Stomach (tissue), 9 donors: ENCODE data around the gene MRPL24. TPM values are rescaled to one million over a fixed set of nuclear protein-coding genes. Genes with fewer than 3 reads are reported as not detected.

Experiments used
- DNase-seq, 2 donors: peaks; one replicate each; pipeline versions ENCODE4 v3.0.0 to v3.0.0-alpha.2; 2013 to 2019
- H3K27ac ChIP-seq, 5 donors: fragments of 200-600 bp in 4 of 5; sonication (generic) in 4 of 5; one replicate each; pipeline ENCODE4 v1.5.1; 2013 to 2019; ENCODE audit warnings: mild to moderate bottlenecking in 1 of 5, moderate library complexity in 1 of 5
- H3K27me3 ChIP-seq, 3 donors: fragments of 200-600 bp; sonication (generic); one replicate each; pipeline ENCODE4 v1.5.1; 2017 to 2019; ENCODE audit warnings: mixed run types in 1 of 3
- H3K36me3 ChIP-seq, 4 donors: fragments of 200-600 bp; sonication (generic); 1 replicate in 3 of 4; 2 replicates in 1 of 4; pipeline ENCODE4 v1.5.1; 2016 to 2019
- H3K4me1 ChIP-seq, 4 donors: fragments of 200-600 bp; sonication (generic); one replicate each; pipeline ENCODE4 v1.5.1; 2016 to 2019
- H3K4me3 ChIP-seq, 4 donors: fragments of 200-600 bp; sonication (generic) in 3 of 4; one replicate each; pipeline ENCODE4 v1.5.1; 2016 to 2019; ENCODE audit warnings: mild to moderate bottlenecking in 1 of 4
- H3K9me3 ChIP-seq, 4 donors: fragments of 200-600 bp; sonication (generic); one replicate each; pipeline ENCODE4 v1.5.1; 2016 to 2019
- CTCF ChIP-seq, 7 experiments: fragments of 450-650 bp in 4 of 7; fragments of 200-600 bp in 3 of 7; sonication (generic) in 3 of 7; IDR thresholded peaks; one replicate each; pipeline ENCODE4 v1.5.1; 2016 to 2019; ENCODE audit warnings: antibody characterized with exemption in 7 of 7, control low read depth in 2 of 7, mild to moderate bottlenecking in 1 of 7
- EP300 ChIP-seq: sonication (generic); formaldehyde crosslinking; IDR thresholded peaks from one replicate; pipeline ENCODE4 v1.6.1; 2017; ENCODE audit warnings: antibody characterized with exemption
- POLR2A ChIP-seq, 4 donors: fragments of 450-650 bp; IDR thresholded peaks; one replicate each; pipeline ENCODE4 v1.6.1; 2016; ENCODE audit warnings: antibody characterized with exemption in 4 of 4, control low read depth in 2 of 4, mild to moderate bottlenecking in 1 of 4, moderate library complexity in 1 of 4
- POLR2AphosphoS5 ChIP-seq, 3 donors: sonication (generic); formaldehyde crosslinking; IDR thresholded peaks; one replicate each; pipeline ENCODE4 v1.6.1; 2016; ENCODE audit warnings: antibody characterized with exemption in 3 of 3
- WGBS, 5 donors: extraction: QIAGEN DNeasy Blood & Tissue Kit in 3 of 5; methylation state at CpG; one replicate each; pipeline versions ENCODE4 v1.1.5 to v1.1.7; 2013 to 2018; 5-methylcytosine and 5-hydroxymethylcytosine counted together
- intact Hi-C: fragments of 100-400 bp; cut with DNase I; formaldehyde crosslinking; loops from one replicate; pipeline ENCODE4 v1.15.1; 2023; ENCODE audit warnings: low total_unique reads
- polyA plus RNA-seq, 3 donors: library from polyadenylated mRNA; stranded (reverse); fragments of 200-250 nt; gene quantifications; one replicate each; pipeline ENCODE4 v1.2.3, GENCODE V29; 2013
- total RNA-seq, 5 donors: library from RNA; depleted of rRNA; stranded (reverse); fragments of >200 nt; gene quantifications; one replicate each; pipeline versions ENCODE4 v1.1.0 to v1.2.3, GENCODE V29; 2014 to 2016
- donor health status: healthy with polysubstance abuse.
- donor health status: Bipolar disorder and iron deficiency.
- donor health status: healthy.

The MRPL24 gene
- total and polyA plus RNA-seq, 8 donors: 15.6 to 113 (median 48.8) TPM

- WGBS, 5 donors: 57 to 64% (median 61%) methylated on average over 4 of the region's 4 CpGs
- Histone ChIP-seq H3K4me3 (no peak overlapping the region), H3K27me3 (no peaks in the 10 kb centered on the region), H3K9me3 (no peaks in the 10 kb centered on the region), H3K36me3 (peaks cover 5 to 11% (median 8%) of the 10 kb centered on the region in 4 donors), H3K27ac (no peak overlapping the region), H3K4me1 (peaks cover 29 to 67% (median 45%) of the 10 kb centered on the region in 4 donors)
- TF ChIP-seq POLR2A (IDR thresholded peaks at IDR 0.05): no peak
- TF ChIP-seq CTCF (IDR thresholded peaks at IDR 0.05): no peak
- intact Hi-C loops: no loop called here
- DNase-seq: no peak
These were observed 36.1 kb upstream of the MRPL24 start for GRCh38 chr1:156776942-156777341.

GRCh38 chr1:156775799-156776198 lies 34.9 kb upstream of the MRPL24 start:
- TF ChIP-seq EP300: no peak
- intact Hi-C loops: no loop called here
- WGBS, 5 donors: 80 to 88% (median 85%) methylated on average over 5 of the region's 5 CpGs

DNA sequence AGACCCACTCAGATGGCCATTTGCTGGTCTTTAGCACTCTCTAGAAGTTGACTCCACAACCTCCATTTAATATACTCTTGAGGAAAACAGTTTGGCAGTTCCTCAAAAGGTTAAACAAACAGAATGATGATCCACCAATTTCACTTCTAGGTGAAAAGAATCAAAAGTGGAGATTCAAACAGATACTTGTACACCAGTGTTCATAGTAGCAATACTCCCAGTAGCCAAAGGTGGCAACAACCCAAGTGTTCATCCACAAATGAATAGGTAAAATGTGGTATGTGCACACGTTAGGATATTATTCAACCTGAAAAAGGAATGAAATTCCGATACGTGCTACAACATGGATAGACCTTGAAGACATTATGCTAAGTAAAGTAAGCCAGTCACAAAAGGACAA lies 32.7 kb upstream of the MRPL24 start:
- Histone ChIP-seq H3K36me3 (peaks cover 5 to 19% (median 15%) of the 10 kb centered on the region in 4 donors), H3K4me1 (peaks cover 55 to 90% (median 71%) of the 10 kb centered on the region in 4 donors), H3K27me3 (no peaks in the 10 kb centered on the region), H3K27ac (no peak overlapping the region), H3K4me3 (no peak overlapping the region), H3K9me3 (no peaks in the 10 kb centered on the region)
- intact Hi-C loops: no loop called here
- no peak for DNase-seq
- WGBS, 5 donors: 83 to 92% (median 87%) methylated on average over 3 of the region's 3 CpGs
- TF ChIP-seq POLR2A (IDR thresholded peaks at IDR 0.05): no peak
- no peak for TF ChIP-seq EP300
- TF ChIP-seq POLR2AphosphoS5 (IDR thresholded peaks at IDR 0.05): no peak
- TF ChIP-seq CTCF (IDR thresholded peaks at IDR 0.05): no peak

More at GRCh38 chr1:156775799-156776198, 34.9 kb upstream of the MRPL24 start:
- Histone ChIP-seq H3K27me3 (no peaks in the 10 kb centered on the region), H3K4me1 (peaks cover 34 to 69% (median 49%) of the 10 kb centered on the region in 4 donors), H3K9me3 (no peaks in the 10 kb centered on the region), H3K36me3 (peaks cover 0 to 14% (median 8%) of the 10 kb centered on the region in 4 donors), H3K27ac (no peak overlapping the region), H3K4me3 (no peak overlapping the region)
- DNase-seq: no peak

DNA sequence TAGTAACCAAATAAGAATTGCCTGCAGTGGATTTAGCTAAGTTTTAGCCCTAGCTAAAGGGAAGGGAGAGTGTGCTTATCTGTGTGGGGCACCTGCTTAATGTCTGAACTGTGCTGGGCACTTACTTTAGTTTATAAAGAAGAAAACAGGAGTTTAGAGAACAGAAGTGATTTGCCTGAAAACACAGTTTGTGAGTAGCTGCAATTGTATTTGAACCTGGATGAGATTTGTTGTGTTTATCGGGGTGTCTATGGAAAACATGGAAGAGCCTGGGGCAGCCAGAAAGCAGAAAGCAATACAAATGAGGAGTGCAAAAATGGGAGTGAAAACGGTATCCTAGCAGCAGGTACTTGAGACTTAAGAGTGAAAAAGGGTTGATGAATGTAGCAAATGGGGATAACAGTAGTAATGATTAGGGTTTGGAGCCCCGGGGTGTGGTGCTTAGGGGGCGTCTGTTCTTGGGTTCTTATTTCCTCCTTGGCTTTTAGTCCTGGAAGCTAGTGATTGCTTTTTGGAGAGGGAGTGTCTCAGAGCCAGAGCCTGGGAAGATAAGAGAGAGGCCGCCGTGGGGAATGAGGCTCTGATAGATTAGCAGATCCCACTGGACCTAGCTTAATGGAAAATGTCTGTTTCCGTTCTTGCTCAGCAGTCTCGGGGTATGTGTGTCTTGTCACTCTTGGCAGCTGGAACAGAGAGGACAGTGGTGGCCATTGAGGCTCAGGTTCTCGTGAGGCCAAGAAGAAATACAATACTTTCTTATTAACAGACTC lies 32.0 kb upstream of the MRPL24 start:
- DNase-seq: peak in 1 of 2 donors; percentile 69

More for the DNA sequence above, 32.0 kb upstream of the MRPL24 start:
- intact Hi-C loops: no loop called here
- Histone ChIP-seq H3K27me3 (no peaks in the 10 kb centered on the region), H3K9me3 (no peaks in the 10 kb centered on the region), H3K27ac (peak overlapping the region in 2 of 5 donors; percentile 4 to 6), H3K4me3 (no peak overlapping the region), H3K4me1 (peaks cover 61 to 90% (median 74%) of the 10 kb centered on the region in 4 donors), H3K36me3 (peaks cover 5 to 19% (median 15%) of the 10 kb centered on the region in 4 donors)
- WGBS, 5 donors: 23 to 50% (median 41%) methylated on average over 9 of the region's 9 CpGs
- TF ChIP-seq POLR2AphosphoS5 (IDR thresholded peaks at IDR 0.05) (no peak), EP300 (no peak), POLR2A (IDR thresholded peaks at IDR 0.05) (no peak), CTCF (IDR thresholded peaks at IDR 0.05) (no peak)
